ENCODE results near the gene CGB1.
"Not testable (repeated sequence)": the region's sequence is repeated elsewhere in the genome, so short reads cannot be mapped to it uniquely, and the experiment has no call there.

The CGB1 gene

GRCh38 chr19:49065905-49066512, 29.3 kb upstream of the CGB1 start:
- Histone ChIP-seq H3K4me1 (ENCODE audit: insufficient read depth, low read length) (peaks cover 15% of the 10 kb centered on the region; the same call in 1 of the 2 replicates), H3K9me3 (ENCODE audit: control insufficient read depth, insufficient read depth, low read length) (no peaks in the 10 kb centered on the region), H3K36me3 (ENCODE audit: insufficient read depth, low read length) (no peaks in the 10 kb centered on the region), H3K9ac (ENCODE audit: low read depth, low read length) (peak overlapping the region; percentile 11; the same call in 1 of the 2 replicates)

- peaks cover 15% of the 10 kb centered on the region; the same call in 1 of the 2 replicates for H3K4me1 ChIP-seq (ENCODE audit: insufficient read depth, low read length)
- H3K9ac ChIP-seq (ENCODE audit: low read depth, low read length): peak within 1 kb of the TSS; percentile 35; the same call in 1 of the 2 replicates
- no peaks in the 10 kb centered on the region for H3K9me3 ChIP-seq (ENCODE audit: control insufficient read depth, insufficient read depth, low read length)
- H3K36me3 ChIP-seq (ENCODE audit: insufficient read depth, low read length): no peaks in the 10 kb centered on the region
Observed at GRCh38 chr19:49064768-49065611, 28.3 kb upstream of the CGB1 start, which contains the start of gene NTF4. Gene NTF4, minus strand, starts transcription at chr19:49064818. Its CDS starts 2,821 bp downstream, at chr19:49061997.

GRCh38 chr19:49064029-49064629, 27.4 kb upstream of the CGB1 start:
- Histone ChIP-seq H3K4me1 (ENCODE audit: insufficient read depth, low read length) (peaks cover 15% of the 10 kb centered on the region; the same call in 1 of the 2 replicates), H3K9me3 (ENCODE audit: control insufficient read depth, insufficient read depth, low read length) (no peaks in the 10 kb centered on the region), H3K9ac (ENCODE audit: low read depth, low read length) (peak overlapping the region; percentile 35; the same call in 1 of the 2 replicates), H3K36me3 (ENCODE audit: insufficient read depth, low read length) (no peaks in the 10 kb centered on the region)

GRCh38 chr19:49061445-49061844, 24.8 kb upstream of the CGB1 start:
- Histone ChIP-seq H3K9ac (ENCODE audit: low read depth, low read length) (no peak overlapping the region), H3K4me1 (ENCODE audit: insufficient read depth, low read length) (peaks cover 15% of the 10 kb centered on the region; the same call in 1 of the 2 replicates), H3K36me3 (ENCODE audit: insufficient read depth, low read length) (no peaks in the 10 kb centered on the region), H3K9me3 (ENCODE audit: control insufficient read depth, insufficient read depth, low read length) (no peaks in the 10 kb centered on the region)

- no peak overlapping the region for H3K9ac ChIP-seq (ENCODE audit: low read depth, low read length)
- H3K4me1 ChIP-seq (ENCODE audit: insufficient read depth, low read length): peaks cover 10% of the 10 kb centered on the region; the same call in 1 of the 2 replicates
- H3K36me3 ChIP-seq (ENCODE audit: insufficient read depth, low read length): no peaks in the 10 kb centered on the region
- H3K9me3 ChIP-seq (ENCODE audit: control insufficient read depth, insufficient read depth, low read length): no peaks in the 10 kb centered on the region
Observed at GRCh38 chr19:49061000-49061399, 24.3 kb upstream of the CGB1 start.

- Histone ChIP-seq H3K9me3 (ENCODE audit: control insufficient read depth, insufficient read depth, low read length) (no peaks in the 10 kb centered on the region), H3K4me1 (ENCODE audit: insufficient read depth, low read length) (peaks cover 7% of the 10 kb centered on the region; the same call in 1 of the 2 replicates), H3K36me3 (ENCODE audit: insufficient read depth, low read length) (no peaks in the 10 kb centered on the region), H3K9ac (ENCODE audit: low read depth, low read length) (no peak overlapping the region)
Observed at GRCh38 chr19:49059053-49059452, 22.4 kb upstream of the CGB1 start.

- H3K4me1 ChIP-seq (ENCODE audit: insufficient read depth, low read length): peaks cover 2% of the 10 kb centered on the region; the same call in 1 of the 2 replicates
- no peak overlapping the region; the same call in 1 of the 2 replicates for H3K9ac ChIP-seq (ENCODE audit: low read depth, low read length)
Observed at GRCh38 chr19:49058562-49058961, 21.9 kb upstream of the CGB1 start.

GRCh38 chr19:49057636-49058234, 21.0 kb upstream of the CGB1 start, which contains the start of gene CGB7:
Gene CGB7, minus strand, starts transcription at chr19:49057749. Its CDS starts 2,374 bp downstream, at chr19:49055375.
- Histone ChIP-seq H3K9ac (ENCODE audit: low read depth, low read length) (peak within 1 kb of the TSS; percentile 78; the same call in 1 of the 2 replicates), H3K36me3 (ENCODE audit: insufficient read depth, low read length) (no peaks in the 10 kb centered on the region), H3K4me1 (ENCODE audit: insufficient read depth, low read length) (no peaks in the 10 kb centered on the region), H3K9me3 (ENCODE audit: control insufficient read depth, insufficient read depth, low read length) (no peaks in the 10 kb centered on the region)

More at GRCh38 chr19:49058562-49058961, 21.9 kb upstream of the CGB1 start:
- H3K36me3 ChIP-seq (ENCODE audit: insufficient read depth, low read length): no peaks in the 10 kb centered on the region
- H3K9me3 ChIP-seq (ENCODE audit: control insufficient read depth, insufficient read depth, low read length): no peaks in the 10 kb centered on the region

GRCh38 chr19:49056902-49057596, 20.4 kb upstream of the CGB1 start:
- not testable (repeated sequence) for H3K4me1 ChIP-seq (ENCODE audit: insufficient read depth, low read length); H3K36me3 ChIP-seq (ENCODE audit: insufficient read depth, low read length); H3K9me3 ChIP-seq (ENCODE audit: control insufficient read depth, insufficient read depth, low read length)
- peak overlapping the region; percentile 78; the same call in 1 of the 2 replicates for H3K9ac ChIP-seq (ENCODE audit: low read depth, low read length)

- H3K9me3 ChIP-seq (ENCODE audit: control insufficient read depth, insufficient read depth, low read length): no peaks in the 10 kb centered on the region
- H3K9ac ChIP-seq (ENCODE audit: low read depth, low read length): peak overlapping the region; percentile 78
- H3K36me3 ChIP-seq (ENCODE audit: insufficient read depth, low read length): no peaks in the 10 kb centered on the region
- H3K4me1 ChIP-seq (ENCODE audit: insufficient read depth, low read length): no peaks in the 10 kb centered on the region
Observed at GRCh38 chr19:49056101-49056901, 19.6 kb upstream of the CGB1 start.

GRCh38 chr19:49050376-49051033, 13.8 kb upstream of the CGB1 start:
- H3K4me1 ChIP-seq (ENCODE audit: insufficient read depth, low read length); H3K9me3 ChIP-seq (ENCODE audit: control insufficient read depth, insufficient read depth, low read length); H3K36me3 ChIP-seq (ENCODE audit: insufficient read depth, low read length); H3K9ac ChIP-seq (ENCODE audit: low read depth, low read length): not testable (repeated sequence)

- H3K36me3 ChIP-seq (ENCODE audit: insufficient read depth, low read length); H3K4me1 ChIP-seq (ENCODE audit: insufficient read depth, low read length); H3K9ac ChIP-seq (ENCODE audit: low read depth, low read length): not testable (repeated sequence)
Observed at GRCh38 chr19:49049834-49050233, 13.1 kb upstream of the CGB1 start.

GRCh38 chr19:49049011-49049410, 12.3 kb upstream of the CGB1 start, which contains the start of gene CGB8:
Gene CGB8, minus strand, starts transcription at chr19:49049111. Its CDS starts 372 bp downstream, at chr19:49048739.
- not testable (repeated sequence) for H3K36me3 ChIP-seq (ENCODE audit: insufficient read depth, low read length); H3K4me1 ChIP-seq (ENCODE audit: insufficient read depth, low read length); H3K9ac ChIP-seq (ENCODE audit: low read depth, low read length); H3K9me3 ChIP-seq (ENCODE audit: control insufficient read depth, insufficient read depth, low read length)

More at GRCh38 chr19:49049834-49050233, 13.1 kb upstream of the CGB1 start:
- not testable (repeated sequence) for H3K9me3 ChIP-seq (ENCODE audit: control insufficient read depth, insufficient read depth, low read length)
